ENCODE data around the gene GNAQ.

Gene GNAQ

GRCh38 chr9:77983320-77983662 is 48.3 kb downstream of the GNAQ start:
- no peak for DNase-seq (ENCODE audit: extremely low spot score)
- ChIA-PET CTCF (no interaction called here), POLR2A (no interaction called here)
- no peak for TF ChIP-seq CTCF (IDR thresholded peaks at IDR 0.05; ENCODE audit: control extremely low read depth, extremely low read depth, low read depth, missing control alignments)

- ChIA-PET POLR2A (no interaction called here), CTCF (no interaction called here)
- DNase-seq (ENCODE audit: extremely low spot score) = no peak
- TF ChIP-seq CTCF (IDR thresholded peaks at IDR 0.05; ENCODE audit: control extremely low read depth, extremely low read depth, low read depth, missing control alignments) = no peak
Measured at GRCh38 chr9:77982581-77983319, 48.9 kb downstream of the GNAQ start.

GRCh38 chr9:77981907-77982306 is 49.7 kb downstream of the GNAQ start:
- DNase-seq (ENCODE audit: extremely low spot score) = no peak
- no peak for TF ChIP-seq CTCF (IDR thresholded peaks at IDR 0.05; ENCODE audit: control extremely low read depth, extremely low read depth, low read depth, missing control alignments)
- POLR2A ChIA-PET = no interaction called here
- CTCF ChIA-PET = interaction anchor here (0.8 kb wide), 1 partner anchor 54 kb away, joined by 3 read pairs; no protein-coding TSS in a partner anchor

GRCh38 chr9:77981332-77981731 is 50.3 kb downstream of the GNAQ start:
- ChIA-PET CTCF (no interaction called here), POLR2A (no interaction called here)
- no peak for DNase-seq (ENCODE audit: extremely low spot score)
- TF ChIP-seq CTCF (IDR thresholded peaks at IDR 0.05; ENCODE audit: control extremely low read depth, extremely low read depth, low read depth, missing control alignments) = no peak

GRCh38 chr9:77980622-77981021 is 51.0 kb downstream of the GNAQ start:
- ChIA-PET CTCF (interaction anchor here (1.8 kb wide), 1 partner anchor 13 kb away, joined by 4 read pairs; no protein-coding TSS in a partner anchor), POLR2A (no interaction called here)
- no peak for TF ChIP-seq CTCF (IDR thresholded peaks at IDR 0.05; ENCODE audit: control extremely low read depth, extremely low read depth, low read depth, missing control alignments)
- no peak for DNase-seq (ENCODE audit: extremely low spot score)

GRCh38 chr9:77978086-77978781 is 53.4 kb downstream of the GNAQ start:
- TF ChIP-seq CTCF (IDR thresholded peaks at IDR 0.05; ENCODE audit: control extremely low read depth, extremely low read depth, low read depth, missing control alignments) = no peak
- CTCF ChIA-PET = interaction anchor here (2.4 kb wide), 1 partner anchor 57 kb away, joined by 11 read pairs; no protein-coding TSS in a partner anchor
- POLR2A ChIA-PET = no interaction called here
- DNase-seq (ENCODE audit: extremely low spot score) = no peak

Measured in GM10248 (cell line).